ENCODE results near the gene OR10V1. TPM values are rescaled to one million over a fixed set of nuclear protein-coding genes. Genes with fewer than 3 reads are reported as not detected.

OR10V1 gene
- total and polyA plus RNA-seq, 9 of the 15 experiments (the other 6 are each of a cell fraction or from before 2014, with no cell fraction given): not detected

GRCh38 chr11:59668950-59669610 lies 44.6 kb downstream of the OR10V1 start, which contains the start of gene PATL1 (continued):
- TF ChIP-seq GTF3C2 (IDR thresholded peaks at IDR 0.05; ENCODE audit: borderline replicate concordance, extremely low read depth, insufficient read length) (no peak), HMG20B (CRISPR knock-in tag; IDR thresholded peaks at IDR 0.05) (no peak), TRIM28 (IDR thresholded peaks at IDR 0.05) (0 out of 2 replicates have a peak, but pooled peaks have one; percentile 23), E2F3 (CRISPR knock-in tag; IDR thresholded peaks at IDR 0.05) (0 out of 2 replicates have a peak, but pooled peaks have one; percentile 31), LCOR (CRISPR knock-in tag; IDR thresholded peaks at IDR 0.05) (no peak), BDP1 (IDR thresholded peaks at IDR 0.05; ENCODE audit: insufficient read depth, insufficient read length) (no peak), EP400 (IDR thresholded peaks at IDR 0.05) (peak; percentile 78), HDAC6 (IDR thresholded peaks at IDR 0.05; ENCODE audit: low read depth, low read length) (no peak), PTTG1 (tag; IDR thresholded peaks at IDR 0.05; ENCODE audit: low read depth) (no peak), SMAD2 (IDR thresholded peaks at IDR 0.05; ENCODE audit: low read depth, low read length) (no peak), HNRNPUL1 (IDR thresholded peaks at IDR 0.05; ENCODE audit: low read length) (no peak), GABPB2 (CRISPR knock-in tag; conservative IDR thresholded peaks at IDR 0.05) (no peak), ZNF217 (CRISPR knock-in tag; IDR thresholded peaks at IDR 0.05) (no peak)
- TF ChIP-seq, protein P1, sequence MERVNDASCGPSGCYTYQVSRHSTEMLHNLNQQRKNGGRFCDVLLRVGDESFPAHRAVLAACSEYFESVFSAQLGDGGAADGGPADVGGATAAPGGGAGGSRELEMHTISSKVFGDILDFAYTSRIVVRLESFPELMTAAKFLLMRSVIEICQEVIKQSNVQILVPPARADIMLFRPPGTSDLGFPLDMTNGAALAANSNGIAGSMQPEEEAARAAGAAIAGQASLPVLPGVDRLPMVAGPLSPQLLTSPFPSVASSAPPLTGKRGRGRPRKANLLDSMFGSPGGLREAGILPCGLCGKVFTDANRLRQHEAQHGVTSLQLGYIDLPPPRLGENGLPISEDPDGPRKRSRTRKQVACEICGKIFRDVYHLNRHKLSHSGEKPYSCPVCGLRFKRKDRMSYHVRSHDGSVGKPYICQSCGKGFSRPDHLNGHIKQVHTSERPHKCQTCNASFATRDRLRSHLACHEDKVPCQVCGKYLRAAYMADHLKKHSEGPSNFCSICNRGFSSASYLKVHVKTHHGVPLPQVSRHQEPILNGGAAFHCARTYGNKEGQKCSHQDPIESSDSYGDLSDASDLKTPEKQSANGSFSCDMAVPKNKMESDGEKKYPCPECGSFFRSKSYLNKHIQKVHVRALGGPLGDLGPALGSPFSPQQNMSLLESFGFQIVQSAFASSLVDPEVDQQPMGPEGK (CRISPR knock-in tag; IDR thresholded peaks at IDR 0.05; ENCODE audit: borderline replicate concordance): no peak
- TF ChIP-seq, protein P2, sequence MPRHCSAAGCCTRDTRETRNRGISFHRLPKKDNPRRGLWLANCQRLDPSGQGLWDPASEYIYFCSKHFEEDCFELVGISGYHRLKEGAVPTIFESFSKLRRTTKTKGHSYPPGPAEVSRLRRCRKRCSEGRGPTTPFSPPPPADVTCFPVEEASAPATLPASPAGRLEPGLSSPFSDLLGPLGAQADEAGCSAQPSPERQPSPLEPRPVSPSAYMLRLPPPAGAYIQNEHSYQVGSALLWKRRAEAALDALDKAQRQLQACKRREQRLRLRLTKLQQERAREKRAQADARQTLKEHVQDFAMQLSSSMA (CRISPR knock-in tag; IDR thresholded peaks at IDR 0.05): no peak
- TF ChIP-seq, protein P3, sequence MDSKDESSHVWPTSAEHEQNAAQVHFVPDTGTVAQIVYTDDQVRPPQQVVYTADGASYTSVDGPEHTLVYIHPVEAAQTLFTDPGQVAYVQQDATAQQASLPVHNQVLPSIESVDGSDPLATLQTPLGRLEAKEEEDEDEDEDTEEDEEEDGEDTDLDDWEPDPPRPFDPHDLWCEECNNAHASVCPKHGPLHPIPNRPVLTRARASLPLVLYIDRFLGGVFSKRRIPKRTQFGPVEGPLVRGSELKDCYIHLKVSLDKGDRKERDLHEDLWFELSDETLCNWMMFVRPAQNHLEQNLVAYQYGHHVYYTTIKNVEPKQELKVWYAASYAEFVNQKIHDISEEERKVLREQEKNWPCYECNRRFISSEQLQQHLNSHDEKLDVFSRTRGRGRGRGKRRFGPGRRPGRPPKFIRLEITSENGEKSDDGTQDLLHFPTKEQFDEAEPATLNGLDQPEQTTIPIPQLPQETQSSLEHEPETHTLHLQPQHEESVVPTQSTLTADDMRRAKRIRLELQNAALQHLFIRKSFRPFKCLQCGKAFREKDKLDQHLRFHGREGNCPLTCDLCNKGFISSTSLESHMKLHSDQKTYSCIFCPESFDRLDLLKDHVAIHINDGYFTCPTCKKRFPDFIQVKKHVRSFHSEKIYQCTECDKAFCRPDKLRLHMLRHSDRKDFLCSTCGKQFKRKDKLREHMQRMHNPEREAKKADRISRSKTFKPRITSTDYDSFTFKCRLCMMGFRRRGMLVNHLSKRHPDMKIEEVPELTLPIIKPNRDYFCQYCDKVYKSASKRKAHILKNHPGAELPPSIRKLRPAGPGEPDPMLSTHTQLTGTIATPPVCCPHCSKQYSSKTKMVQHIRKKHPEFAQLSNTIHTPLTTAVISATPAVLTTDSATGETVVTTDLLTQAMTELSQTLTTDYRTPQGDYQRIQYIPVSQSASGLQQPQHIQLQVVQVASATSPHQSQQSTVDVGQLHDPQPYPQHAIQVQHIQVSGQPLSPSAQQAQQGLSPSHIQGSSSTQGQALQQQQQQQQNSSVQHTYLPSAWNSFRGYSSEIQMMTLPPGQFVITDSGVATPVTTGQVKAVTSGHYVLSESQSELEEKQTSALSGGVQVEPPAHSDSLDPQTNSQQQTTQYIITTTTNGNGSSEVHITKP (IDR thresholded peaks at IDR 0.05; ENCODE audit: partially characterized antibody): no peak
- TF ChIP-seq, protein P4, sequence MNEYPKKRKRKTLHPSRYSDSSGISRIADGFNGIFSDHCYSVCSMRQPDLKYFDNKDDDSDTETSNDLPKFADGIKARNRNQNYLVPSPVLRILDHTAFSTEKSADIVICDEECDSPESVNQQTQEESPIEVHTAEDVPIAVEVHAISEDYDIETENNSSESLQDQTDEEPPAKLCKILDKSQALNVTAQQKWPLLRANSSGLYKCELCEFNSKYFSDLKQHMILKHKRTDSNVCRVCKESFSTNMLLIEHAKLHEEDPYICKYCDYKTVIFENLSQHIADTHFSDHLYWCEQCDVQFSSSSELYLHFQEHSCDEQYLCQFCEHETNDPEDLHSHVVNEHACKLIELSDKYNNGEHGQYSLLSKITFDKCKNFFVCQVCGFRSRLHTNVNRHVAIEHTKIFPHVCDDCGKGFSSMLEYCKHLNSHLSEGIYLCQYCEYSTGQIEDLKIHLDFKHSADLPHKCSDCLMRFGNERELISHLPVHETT (CRISPR knock-in tag; conservative IDR thresholded peaks at IDR 0.05 in 1 of 2, IDR thresholded peaks at IDR 0.05 in 1 of 2): peak in 1 of 2 experiments; percentile 68; a peak in 1 of 4 replicates
